Measurements from ENCODE around the gene EMC1. TPM values are rescaled to one million over a fixed set of nuclear protein-coding genes. Genes with fewer than 3 reads are reported as not detected.

Gene EMC1
- total and polyA plus RNA-seq, 2 donors (not counting 1 experiment from before 2014, with no cell fraction given): 25.8 to 45.5 TPM

- CTCF ChIA-PET: interaction anchor here (1.2 kb wide), 1 partner anchor 10 kb away, joined by 4 read pairs; no protein-coding TSS in a partner anchor
- intact Hi-C loops (cut with micrococcal nuclease): no loop called here
- Histone ChIP-seq H4K20me1 (ENCODE audit: control insufficient read depth, insufficient read depth, low read length, poor library complexity, severe bottlenecking) (peaks cover 47% of the 10 kb centered on the region), H3K4me3 (ENCODE audit: control extremely low read depth in 1 of 5, extremely low read depth in 1 of 5, insufficient read depth in 1 of 5, low read depth in 2 of 5, low read length in 4 of 5) (peak overlapping the region; percentile 79 to 93 (median 86)), H3K9me3 (ENCODE audit: control extremely low read depth in 1 of 3, control insufficient read depth in 2 of 3, insufficient read depth in 1 of 3, low read length in 2 of 3) (no peaks in the 10 kb centered on the region), H3K79me2 (ENCODE audit: control insufficient read depth, insufficient read depth, low read length) (peaks cover 86% of the 10 kb centered on the region), H3K9ac (ENCODE audit: low read length) (peak overlapping the region; percentile 88), H2AFZ (ENCODE audit: insufficient read depth, low read depth, low read length, poor library complexity, severe bottlenecking) (peak overlapping the region; percentile 79), H3K36me3 (replicated peaks in 1 of 2; ENCODE audit: control extremely low read depth in 1 of 2, control insufficient read depth in 1 of 2, extremely low read depth in 1 of 2, insufficient read depth in 2 of 2, low read length in 1 of 2) (peaks cover 2 to 18% of the 10 kb centered on the region in 2 experiments), H3K27me3 (replicated peaks in 1 of 4; ENCODE audit: control extremely low read depth in 1 of 4, control insufficient read depth in 3 of 4, insufficient read depth in 4 of 4, low read length in 3 of 4) (no peaks in the 10 kb centered on the region), H3K4me1 (ENCODE audit: control insufficient read depth in 2 of 2, insufficient read depth in 2 of 2, low read length in 2 of 2) (peaks cover 32 to 37% of the 10 kb centered on the region in 2 donors), H3K27ac (ENCODE audit: low read length in 2 of 2) (peak overlapping the region; percentile 89 to 94), H3K4me2 (replicated peaks; ENCODE audit: low read depth, low read length, poor library complexity, severe bottlenecking) (peak overlapping the region; percentile 79)
- no peaks in the 10 kb centered on the region for H3K27me3 Mint-ChIP-seq
- POLR2A ChIA-PET: interaction anchor here (2.2 kb wide), 1 partner anchor 42 kb away, joined by 9 read pairs; the partner anchor contains the start of genes EMC1 and MRTO4
- DNase-seq (no peak), ATAC-seq (ENCODE audit: low read depth) (peak; percentile 42)
- peak overlapping the region; percentile 94 for H3K27ac Mint-ChIP-seq
- no peaks in the 10 kb centered on the region for H3K9me3 Mint-ChIP-seq (ENCODE audit: insufficient read depth)
- peaks cover 64% of the 10 kb centered on the region for H3K4me1 Mint-ChIP-seq
- H3K4me3 Mint-ChIP-seq: peak overlapping the region; percentile 93
- TF ChIP-seq, protein P1, sequence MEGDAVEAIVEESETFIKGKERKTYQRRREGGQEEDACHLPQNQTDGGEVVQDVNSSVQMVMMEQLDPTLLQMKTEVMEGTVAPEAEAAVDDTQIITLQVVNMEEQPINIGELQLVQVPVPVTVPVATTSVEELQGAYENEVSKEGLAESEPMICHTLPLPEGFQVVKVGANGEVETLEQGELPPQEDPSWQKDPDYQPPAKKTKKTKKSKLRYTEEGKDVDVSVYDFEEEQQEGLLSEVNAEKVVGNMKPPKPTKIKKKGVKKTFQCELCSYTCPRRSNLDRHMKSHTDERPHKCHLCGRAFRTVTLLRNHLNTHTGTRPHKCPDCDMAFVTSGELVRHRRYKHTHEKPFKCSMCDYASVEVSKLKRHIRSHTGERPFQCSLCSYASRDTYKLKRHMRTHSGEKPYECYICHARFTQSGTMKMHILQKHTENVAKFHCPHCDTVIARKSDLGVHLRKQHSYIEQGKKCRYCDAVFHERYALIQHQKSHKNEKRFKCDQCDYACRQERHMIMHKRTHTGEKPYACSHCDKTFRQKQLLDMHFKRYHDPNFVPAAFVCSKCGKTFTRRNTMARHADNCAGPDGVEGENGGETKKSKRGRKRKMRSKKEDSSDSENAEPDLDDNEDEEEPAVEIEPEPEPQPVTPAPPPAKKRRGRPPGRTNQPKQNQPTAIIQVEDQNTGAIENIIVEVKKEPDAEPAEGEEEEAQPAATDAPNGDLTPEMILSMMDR (IDR thresholded peaks at IDR 0.05): no peak
- TF ChIP-seq EZH2 (IDR thresholded peaks at IDR 0.05; ENCODE audit: borderline replicate concordance, insufficient read depth, low read depth, low read length, poor library complexity, severe bottlenecking): no peak
- 1% methylated on average over 19 of the region's 28 CpGs for WGBS (ENCODE audit: insufficient coverage)
Observed at GRCh38 chr1:19209439-19209989, 41.8 kb downstream of the EMC1 start.

Data from B cell (primary cell).